Eye (tissue), 1 donor: ENCODE measurements around the gene BNC2.
A peak's percentile ranks its signal among the peaks of the same experiment; 100 is the strongest.
"Not testable (repeated sequence)": the region's sequence is repeated elsewhere in the genome, so short reads cannot be mapped to it uniquely, and the experiment has no call there.

ENCODE experiments used
- DNase-seq: peaks from one replicate; pipeline ENCODE4 v3.0.0-alpha.2; 2015

The BNC2 gene, protein sequence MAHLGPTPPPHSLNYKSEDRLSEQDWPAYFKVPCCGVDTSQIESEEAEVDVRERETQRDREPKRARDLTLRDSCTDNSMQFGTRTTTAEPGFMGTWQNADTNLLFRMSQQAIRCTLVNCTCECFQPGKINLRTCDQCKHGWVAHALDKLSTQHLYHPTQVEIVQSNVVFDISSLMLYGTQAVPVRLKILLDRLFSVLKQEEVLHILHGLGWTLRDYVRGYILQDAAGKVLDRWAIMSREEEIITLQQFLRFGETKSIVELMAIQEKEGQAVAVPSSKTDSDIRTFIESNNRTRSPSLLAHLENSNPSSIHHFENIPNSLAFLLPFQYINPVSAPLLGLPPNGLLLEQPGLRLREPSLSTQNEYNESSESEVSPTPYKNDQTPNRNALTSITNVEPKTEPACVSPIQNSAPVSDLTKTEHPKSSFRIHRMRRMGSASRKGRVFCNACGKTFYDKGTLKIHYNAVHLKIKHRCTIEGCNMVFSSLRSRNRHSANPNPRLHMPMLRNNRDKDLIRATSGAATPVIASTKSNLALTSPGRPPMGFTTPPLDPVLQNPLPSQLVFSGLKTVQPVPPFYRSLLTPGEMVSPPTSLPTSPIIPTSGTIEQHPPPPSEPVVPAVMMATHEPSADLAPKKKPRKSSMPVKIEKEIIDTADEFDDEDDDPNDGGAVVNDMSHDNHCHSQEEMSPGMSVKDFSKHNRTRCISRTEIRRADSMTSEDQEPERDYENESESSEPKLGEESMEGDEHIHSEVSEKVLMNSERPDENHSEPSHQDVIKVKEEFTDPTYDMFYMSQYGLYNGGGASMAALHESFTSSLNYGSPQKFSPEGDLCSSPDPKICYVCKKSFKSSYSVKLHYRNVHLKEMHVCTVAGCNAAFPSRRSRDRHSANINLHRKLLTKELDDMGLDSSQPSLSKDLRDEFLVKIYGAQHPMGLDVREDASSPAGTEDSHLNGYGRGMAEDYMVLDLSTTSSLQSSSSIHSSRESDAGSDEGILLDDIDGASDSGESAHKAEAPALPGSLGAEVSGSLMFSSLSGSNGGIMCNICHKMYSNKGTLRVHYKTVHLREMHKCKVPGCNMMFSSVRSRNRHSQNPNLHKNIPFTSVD

DNA sequence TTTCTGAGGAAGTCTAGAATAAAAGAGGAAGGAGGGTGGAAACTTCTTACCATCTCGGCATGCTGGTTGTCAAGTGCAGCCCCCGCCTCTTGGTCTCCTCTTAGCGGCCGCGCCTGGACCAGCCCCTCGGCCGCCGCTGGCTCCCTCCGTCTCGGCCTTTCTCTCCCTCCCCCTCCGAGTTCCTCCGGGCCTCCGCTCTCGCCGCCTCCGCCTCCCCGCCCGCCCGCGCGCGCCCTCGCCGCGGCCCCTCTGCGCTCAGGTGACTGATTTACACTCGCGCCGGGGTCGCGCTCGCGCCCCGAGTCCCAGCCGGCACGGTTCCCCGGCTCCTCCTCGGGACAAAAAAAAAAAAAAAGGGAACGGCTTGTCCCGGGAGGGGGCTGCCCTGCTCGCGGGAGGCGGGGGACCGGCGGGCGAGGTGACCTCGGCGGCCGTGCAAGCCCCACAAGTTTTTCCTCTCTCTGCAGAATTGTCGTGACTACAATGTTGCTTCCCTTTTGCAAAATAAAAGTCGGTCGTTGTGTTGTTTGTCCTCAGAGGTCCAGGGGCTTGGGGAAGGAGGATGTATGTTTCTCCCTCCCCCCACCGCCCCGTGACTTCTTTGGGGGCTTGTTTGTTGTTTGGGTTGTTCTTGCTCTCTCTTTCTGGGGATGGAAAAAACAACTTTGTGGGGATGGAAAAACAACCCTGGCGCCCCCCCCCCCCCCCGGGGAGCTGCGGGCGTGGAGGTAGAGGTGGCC is at the start of gene BNC2:
Gene BNC2 (minus strand): TSS at position 75 of the 740 bp plus-strand sequence. CDS start 22 bp downstream, at position 53.
- peak; percentile 88 for DNase-seq

DNA sequence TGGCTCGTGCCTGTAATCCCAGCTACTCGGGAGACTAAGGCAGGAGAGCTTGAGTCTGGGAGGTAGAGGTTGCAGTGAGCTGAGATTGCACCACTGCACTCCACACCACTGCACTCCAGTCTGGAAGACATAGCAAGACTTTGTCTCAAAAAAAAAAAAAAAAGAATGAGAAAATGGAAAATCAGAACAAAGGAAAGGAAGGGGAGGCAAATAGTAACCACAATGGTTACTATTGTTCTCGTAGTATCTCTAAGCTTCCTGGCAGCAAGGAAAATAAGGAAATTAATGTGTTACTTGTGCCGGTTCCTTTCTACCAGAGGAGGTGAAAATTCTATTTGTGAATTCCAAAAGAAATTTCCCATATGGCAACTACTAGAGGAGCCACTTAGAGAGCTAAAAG is 48.5 kb upstream of the BNC2 start:
- no peak for DNase-seq

DNA sequence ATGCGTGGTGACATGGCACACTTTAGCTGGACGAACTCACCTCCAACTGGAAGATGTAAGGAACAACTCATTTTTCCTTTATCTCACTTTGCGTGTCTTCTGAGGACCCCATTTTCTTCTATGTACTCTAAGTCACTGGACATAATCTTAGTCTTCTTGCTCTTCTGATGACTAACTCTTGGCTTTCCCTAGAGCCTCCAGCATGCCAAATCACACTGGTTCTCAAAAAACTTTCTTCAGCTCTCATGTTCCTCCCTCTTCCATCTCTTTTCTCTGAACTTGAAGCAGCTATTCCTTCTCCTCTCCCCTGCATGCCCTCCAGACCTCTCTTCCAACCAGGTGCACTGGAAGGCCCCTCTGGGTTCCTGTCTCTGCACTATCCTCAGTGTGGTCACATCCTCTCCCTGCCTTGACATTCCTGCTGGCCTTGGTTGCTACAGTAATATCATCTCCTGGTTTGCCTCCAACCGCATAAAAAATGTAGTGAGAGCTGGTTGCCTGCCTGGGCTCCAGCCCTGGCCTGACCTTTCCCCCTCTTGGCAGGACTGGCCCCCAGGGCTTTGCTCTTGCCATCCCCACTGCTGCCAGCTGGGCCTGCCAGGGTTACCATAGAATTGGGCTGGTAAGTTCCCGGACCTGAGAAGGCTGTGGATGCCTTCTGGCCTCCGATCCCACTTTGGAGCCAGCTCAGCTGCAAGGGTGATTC is 44.8 kb upstream of the BNC2 start:
- no peak for DNase-seq

DNA sequence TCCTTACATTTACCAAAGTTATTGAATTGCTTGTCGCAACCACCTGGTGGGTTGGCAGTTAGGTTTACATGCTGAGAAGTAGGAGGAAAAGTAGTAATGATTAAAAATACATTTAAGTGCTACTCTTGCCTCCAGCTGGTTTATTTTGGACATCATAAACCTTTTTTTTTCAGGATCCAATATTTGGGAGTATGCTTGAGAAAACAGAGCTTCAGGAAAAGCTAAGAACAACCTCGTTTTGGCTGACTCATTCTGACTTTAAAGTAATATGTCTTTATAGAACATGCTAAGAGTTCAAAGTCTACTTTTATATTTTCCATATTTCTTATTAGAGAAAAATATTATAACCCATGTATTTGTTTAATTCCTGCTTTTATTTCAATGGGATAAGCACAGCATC is 41.7 kb upstream of the BNC2 start:
- DNase-seq = no peak

DNA sequence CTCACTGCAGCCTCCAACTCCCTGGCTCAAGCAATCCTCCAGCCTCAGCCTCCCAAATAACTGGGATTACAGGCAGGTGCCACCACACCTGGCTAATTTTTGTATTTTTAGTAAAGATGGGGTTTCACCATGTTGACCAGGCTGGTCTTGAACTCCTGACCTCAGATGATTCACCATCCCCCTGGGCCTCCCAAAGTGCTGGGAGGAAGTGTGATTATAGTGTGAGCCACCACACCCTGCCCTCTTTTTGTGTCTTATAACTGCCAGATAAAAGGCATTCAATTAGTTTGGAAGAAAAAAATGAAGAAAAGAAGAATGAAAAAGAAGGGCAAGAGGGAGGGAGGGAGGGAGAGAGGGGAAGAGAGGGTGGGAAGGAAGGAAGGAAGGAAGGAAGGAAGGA is 37.7 kb upstream of the BNC2 start:
- not testable (repeated sequence) for DNase-seq

DNA sequence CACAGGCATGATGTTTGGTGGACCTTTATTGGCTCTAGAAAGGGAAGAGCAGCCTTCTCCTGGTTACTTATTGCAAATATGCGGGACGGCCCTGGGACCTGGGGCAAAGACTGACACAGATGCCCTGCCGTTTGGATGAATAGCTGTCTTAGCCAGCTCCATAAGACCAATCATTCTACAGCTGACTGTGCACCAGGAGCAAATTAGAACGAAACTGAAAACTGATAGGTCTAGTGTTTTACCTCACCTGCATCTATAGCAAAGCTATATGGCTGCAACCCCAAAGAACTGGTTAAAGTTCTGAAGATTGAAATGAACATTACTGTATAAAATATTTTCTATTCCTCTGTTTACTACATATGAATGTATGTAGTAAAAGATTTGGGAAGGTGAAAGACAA is 34.2 kb upstream of the BNC2 start:
- DNase-seq = no peak

DNA sequence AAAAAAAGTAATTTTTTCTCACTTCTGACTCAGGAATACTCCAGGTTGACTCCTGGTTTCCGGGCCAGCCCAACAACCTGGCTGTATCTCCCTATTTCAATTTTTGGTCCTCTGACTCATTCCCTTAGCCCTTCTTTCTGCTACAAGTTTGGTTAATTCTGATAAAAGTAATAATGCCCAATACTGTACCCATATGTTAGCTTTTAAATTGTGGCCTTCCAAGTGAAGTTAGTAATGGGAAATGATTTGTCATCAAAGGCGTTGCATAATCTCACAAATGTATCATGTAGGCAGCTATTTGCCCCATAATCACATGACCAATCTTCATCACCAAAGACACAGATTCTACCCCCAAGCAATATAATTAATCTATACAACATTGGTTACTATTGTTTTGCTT is 31.1 kb upstream of the BNC2 start:
- DNase-seq = no peak

DNA sequence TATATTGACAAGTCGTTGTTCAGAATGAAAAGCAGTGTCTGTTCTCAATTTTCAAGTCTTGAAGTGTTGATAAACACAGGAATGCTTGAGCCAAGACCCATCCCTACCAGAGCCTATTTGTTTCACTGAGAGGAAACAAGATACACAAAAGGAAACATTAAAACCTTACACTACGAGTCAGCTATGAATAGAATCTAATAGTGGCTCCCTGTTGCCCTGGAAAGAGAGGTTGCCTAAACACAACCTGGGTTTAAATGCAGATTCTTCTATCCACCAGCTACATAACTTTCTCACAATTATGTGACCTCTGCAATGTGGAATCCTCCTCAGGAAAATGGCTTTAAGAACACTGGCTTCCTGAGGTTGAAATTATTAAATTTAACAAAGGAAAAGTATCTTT is 29.1 kb upstream of the BNC2 start:
- no peak for DNase-seq

DNA sequence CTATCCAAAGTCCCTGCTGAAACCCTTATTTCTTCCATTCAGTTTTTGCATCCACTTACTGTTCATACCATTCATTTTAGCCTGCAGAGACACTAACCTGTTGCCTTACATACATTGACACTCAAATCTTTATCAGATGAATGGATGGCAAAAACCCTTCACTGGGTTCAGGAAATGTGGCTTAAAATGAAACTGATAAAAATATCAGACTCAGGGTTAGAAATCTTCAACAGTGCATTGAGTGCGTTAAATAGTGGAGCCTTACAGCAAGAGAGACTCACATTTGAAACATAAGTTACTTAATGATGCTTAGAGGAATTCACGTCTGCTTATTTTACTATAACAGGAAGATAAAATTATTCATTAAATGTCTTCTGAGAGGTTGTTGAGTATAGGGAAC is 28.0 kb upstream of the BNC2 start:
- no peak for DNase-seq

DNA sequence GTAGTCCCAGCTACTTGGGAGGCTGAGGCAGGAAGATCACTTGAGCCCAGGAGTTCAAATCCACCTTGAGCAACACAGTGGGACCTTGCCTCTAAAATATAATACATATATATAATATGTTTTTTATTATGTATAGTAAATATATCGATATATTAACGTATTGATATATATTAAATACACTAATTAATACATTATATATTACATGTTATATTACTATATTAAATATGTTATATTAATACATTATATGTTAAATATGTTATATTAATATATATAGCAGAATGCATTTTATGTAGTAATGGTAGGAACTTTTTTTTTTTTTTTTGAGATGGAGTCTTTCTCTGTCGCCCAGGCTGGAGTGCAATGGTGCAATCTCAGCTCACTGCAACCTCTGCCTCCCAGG is 18.1 kb upstream of the BNC2 start:
- no peak for DNase-seq

DNA sequence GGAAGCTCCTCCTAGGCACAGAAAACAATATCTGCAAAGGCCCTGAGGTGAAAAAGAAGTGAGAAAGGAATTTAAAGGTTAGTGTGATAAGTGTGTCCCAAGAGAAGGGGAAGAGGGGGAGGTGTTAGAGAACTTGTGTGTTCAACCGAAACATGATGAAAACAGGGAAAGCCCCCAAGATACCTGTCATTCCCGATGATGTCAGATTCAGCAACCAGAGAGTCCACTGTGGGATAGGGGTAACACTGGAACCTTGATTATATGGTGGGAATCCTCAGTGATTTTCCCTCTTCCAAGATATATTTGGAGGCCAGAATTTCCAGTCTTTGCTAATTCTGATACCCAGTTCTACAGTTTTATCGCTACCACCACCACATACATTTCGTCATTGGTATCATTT is 15.5 kb upstream of the BNC2 start:
- no peak for DNase-seq

DNA sequence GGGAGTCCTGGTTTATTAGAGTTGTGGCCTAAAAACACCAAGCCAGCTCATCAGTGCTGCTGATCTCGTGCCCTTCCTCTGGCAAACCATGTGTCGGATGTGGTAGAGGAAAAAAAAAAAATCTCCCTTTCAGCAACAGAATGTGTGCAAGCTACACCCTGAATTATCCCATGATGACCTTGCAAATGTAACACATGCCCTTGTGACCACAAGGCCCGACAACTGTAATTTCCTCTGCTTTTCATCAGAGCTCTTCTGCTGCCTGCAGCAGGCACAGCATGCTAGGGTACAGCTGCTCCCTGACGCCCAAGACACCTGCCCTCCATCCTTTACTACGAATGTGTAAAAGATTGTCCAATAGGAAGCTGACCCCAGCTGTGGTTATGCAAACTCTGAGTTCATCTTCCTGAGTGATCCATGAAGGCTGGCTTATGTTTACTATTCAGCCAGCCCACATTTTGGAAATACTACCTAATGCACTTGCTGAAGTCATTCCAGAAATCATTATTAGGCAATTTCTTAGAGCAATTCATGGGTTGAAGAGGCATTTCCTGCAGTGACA is 14.6 kb upstream of the BNC2 start:
- peak; percentile 38 for DNase-seq

DNA sequence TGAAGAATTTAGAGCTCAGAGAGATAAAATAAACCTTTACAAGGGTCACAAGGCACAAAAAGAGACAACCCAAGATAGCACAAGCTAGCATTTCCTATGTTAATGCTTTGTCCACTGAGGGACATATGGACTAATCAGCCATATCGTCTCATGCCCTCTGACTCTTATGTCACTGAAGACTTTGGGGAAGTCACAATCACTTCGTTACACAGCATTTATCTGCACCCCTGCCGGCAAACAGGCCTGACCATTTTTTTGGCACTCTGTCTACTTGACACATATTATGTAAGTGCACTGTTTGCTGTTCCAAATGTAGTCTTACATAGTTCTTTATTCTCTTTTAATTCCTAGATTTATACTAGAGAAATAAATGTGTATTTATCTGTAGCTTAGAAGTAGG is 13.9 kb upstream of the BNC2 start:
- DNase-seq = no peak

DNA sequence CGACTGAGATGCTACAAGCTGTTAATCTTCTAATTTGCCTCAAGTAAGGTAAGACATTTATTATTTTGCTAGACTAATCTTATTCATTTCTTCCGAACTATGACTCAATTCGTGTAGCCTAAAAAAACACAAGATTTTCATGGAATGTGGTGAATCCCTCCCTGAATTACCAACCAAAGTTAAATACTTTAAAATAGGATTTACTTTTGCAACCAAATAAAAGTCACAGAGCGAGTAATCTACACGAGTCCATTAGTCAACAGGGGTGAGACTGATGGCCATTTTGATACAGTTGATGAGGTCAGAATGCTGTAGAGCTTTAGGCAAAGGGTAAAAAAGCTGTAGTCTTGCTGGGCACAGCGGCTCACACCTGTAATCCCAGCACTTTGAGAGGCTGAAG is 13.1 kb upstream of the BNC2 start:
- DNase-seq = no peak

DNA sequence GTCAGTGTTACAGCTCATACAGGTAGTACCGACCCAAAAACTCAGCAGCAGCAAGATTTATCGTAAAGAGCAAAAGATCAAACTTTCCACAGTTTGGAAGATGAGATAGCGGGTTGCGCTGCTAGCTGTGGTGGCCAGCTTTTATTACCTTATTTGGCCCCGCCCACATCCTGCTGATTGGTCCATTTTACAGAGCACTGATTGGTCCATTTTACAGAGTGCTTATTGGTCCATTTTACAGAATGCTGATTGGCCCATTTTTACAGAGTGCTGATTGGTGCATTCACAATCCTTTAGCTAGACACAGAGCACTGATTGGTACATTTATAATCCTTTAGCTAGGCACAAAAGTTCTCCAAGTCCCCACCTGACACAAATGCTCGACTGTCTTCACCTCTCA is 12.0 kb upstream of the BNC2 start:
- not testable (repeated sequence) for DNase-seq

DNA sequence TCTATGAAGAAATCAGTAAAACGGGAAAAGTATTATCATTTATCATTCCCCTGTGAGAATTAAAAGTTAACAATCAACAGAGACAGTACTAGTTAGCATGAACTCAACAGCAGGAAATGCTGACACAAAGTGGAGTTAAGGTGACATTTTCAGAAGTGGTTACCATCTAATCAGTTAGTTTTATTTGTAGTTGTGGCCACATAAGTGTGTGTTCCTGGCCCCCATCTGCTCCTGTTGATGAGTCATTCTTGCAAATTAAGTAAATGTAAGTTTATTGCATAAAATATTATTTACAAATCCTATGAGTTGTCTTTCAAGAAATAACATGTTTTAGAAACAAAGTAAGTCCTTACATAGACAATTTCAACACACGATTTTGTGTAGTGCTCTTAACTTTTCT is 8.9 kb upstream of the BNC2 start:
- no peak for DNase-seq

DNA sequence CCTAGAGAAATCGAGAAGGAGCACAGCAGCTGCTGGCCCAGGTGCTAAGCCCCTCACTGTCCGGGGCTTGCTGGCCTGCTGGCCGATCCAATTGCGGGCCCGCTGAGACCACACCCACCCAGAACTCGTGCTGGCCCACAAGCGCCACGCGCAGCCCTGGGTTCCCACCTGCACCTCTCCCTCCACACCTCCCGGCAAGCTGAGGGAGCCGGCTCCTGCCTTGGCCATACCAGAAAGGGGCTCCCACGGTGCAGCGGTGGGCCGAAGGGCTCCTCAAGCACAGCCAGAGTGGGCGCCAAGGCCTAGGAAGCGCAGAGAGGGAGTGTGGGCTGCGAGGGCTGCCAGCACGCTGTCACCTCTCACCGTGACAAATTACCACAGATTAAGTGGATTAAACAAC is 6.8 kb upstream of the BNC2 start:
- no peak for DNase-seq

DNA sequence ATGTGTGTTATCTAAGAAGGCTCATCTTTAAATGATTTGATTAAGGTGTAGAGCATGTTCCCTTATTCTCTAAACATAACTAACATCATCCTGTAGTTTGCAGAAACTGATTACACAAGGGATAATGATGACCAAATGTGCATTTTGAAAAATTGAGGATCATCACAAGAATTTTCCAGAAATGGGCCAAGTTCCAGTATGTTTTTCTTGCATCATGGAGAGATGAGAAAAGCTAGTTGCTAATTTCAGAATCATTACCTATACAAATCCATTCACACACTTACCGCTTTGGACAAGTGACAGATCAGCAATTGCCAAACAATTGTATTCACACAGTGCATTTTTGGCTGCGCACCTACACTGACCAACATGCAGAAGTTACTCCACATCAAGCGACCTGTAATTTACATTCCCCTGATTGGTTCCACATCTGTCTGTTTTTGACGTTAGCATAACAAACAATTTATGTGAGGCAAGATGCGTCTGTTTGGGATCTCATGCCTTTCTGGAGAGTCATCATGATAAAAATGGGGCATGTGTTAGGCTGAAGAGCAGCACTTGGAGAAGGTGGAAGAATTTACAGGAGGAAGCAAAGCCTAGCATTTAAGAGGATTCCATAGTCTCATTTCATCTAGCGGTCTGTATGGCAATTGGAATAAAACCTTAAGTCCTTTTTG is 2.8 kb upstream of the BNC2 start:
- DNase-seq = no peak

DNA sequence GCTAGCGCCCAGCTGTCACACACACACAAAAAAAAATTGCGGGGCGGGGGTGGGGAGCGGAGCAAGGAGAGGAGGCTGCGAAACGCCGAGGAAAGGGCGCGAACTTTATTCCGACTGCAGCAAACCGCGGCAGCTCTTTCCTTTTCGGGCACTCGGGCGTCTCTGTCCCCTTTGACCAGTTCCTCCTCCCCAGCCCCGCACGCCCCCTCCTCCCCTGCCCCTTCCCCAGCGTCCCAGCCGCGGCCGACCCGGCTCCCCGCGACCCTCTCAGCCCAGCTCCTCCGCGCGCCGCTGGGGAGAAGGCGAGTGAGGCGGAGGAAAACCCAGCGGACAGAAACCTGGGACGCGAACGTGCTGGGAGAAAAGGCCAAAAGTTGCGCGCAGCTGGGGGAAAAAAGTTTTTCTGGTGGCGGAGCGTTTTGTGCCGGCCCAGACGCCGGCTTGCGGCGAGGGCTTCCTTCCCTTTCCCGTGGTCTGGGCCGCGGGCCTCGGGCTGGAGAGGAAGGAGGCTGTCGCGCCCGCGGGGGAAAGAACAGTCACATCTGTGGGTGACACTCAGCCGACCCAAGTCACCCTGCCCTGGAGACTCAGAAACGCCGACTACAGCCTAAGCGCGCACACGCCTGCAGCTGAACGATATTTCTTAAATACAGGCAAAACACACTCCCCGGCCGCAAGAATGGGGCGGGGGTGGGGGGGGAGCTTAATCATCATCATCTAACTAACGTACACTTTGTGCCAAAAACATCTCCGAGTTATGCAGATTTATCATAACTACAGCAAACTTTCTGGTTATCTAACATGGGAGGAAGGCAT is 1.1 kb upstream of the BNC2 start:
- DNase-seq = peak; percentile 81

DNA sequence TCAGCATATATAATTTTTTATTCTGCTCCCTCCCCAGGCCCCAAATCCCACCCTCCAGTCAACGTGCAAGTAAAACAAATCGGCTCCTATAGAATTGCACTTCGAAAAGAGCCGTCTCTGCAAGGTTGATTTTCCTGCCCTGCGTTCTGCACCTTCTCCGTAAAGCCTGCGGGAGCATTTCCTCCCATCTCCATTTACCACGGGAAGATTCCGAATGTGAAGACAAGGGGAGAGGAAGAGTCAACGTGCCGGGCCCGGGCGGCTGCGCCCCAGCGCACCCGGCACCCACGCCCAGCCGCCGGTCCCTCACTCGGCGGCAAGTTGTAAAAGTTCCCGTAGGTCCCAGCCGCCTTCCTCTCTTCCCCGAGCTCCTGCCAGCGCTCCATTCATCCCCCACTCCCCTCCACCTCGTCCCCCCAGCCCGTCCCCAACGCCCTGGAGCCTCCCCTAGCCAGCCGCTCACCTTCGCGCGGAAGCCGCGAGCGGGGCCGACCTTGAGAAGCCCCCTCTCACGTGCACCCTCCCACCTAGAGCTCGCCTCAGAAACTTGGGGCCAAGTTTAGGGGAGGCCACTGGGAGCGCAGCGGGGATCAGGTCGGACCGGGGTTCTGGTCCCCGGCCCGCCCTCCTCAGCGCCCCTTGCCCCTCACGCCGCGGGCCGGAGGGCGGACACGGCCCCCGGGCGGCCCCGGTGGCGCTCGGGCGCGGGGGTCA is 431 bp downstream of the BNC2 start:
- no peak for DNase-seq
